ENCODE data around the gene FREM1.

DNA sequence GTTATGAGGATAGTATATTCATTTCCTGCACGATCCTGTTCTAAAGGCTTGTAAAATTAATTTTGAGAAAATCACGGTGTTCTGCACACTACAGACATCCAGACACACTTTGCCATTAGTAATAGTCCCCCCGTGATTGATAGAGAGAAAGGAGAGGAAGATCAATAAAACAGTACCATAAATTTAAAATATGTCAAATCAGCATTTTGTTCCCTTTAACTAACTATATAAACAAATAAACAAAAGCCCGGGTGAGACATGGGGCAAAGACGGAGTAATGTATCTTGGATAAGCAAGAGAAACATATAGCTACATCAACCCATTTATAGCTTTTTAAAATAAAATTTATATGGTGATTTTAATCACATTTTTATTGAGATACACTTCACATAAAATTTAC lies 177.1 kb downstream of the FREM1 start:
- TF ChIP-seq, protein P1, sequence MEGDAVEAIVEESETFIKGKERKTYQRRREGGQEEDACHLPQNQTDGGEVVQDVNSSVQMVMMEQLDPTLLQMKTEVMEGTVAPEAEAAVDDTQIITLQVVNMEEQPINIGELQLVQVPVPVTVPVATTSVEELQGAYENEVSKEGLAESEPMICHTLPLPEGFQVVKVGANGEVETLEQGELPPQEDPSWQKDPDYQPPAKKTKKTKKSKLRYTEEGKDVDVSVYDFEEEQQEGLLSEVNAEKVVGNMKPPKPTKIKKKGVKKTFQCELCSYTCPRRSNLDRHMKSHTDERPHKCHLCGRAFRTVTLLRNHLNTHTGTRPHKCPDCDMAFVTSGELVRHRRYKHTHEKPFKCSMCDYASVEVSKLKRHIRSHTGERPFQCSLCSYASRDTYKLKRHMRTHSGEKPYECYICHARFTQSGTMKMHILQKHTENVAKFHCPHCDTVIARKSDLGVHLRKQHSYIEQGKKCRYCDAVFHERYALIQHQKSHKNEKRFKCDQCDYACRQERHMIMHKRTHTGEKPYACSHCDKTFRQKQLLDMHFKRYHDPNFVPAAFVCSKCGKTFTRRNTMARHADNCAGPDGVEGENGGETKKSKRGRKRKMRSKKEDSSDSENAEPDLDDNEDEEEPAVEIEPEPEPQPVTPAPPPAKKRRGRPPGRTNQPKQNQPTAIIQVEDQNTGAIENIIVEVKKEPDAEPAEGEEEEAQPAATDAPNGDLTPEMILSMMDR (IDR thresholded peaks at IDR 0.05) = no peak
- TF ChIP-seq POLR2A (IDR thresholded peaks at IDR 0.05) = no peak
